Testis (tissue), 2 donors: ENCODE data around the gene CASP2.

Source experiments
- POLR2A ChIP-seq: fragments of 450-650 bp; IDR thresholded peaks from one replicate; pipeline ENCODE4 v1.6.1; 2017; ENCODE audit warnings: antibody characterized with exemption, mild to moderate bottlenecking, moderate library complexity
- TF ChIP-seq, protein P1 (sequence below), 3 experiments: fragments of 450-650 bp in 2 of 3; fragments of 200-600 bp in 1 of 3; sonication (generic) in 1 of 3; IDR thresholded peaks; one replicate each; pipeline ENCODE4 v1.5.1; 2016 to 2019; ENCODE audit warnings: antibody characterized with exemption in 3 of 3, mild to moderate bottlenecking in 2 of 3, moderate library complexity in 1 of 3

DNA sequence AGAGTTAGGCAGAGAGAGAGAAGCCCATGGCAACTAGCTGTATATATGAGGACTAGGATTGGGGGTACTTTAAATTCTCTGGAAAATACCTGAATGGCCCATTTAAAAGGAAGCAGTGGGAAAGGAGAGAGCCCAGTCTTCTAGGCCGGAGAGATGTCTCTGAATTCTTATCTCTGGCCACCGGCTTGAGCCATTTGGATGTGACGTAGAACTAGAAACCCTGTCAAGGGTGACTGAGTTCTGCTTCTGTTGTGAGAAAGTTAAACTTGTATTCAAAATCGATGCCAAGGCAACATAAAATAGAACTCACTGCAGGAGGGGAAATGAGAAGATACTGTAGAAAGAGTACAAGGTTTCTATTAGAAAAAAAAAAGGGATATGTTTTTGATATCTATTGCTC is 31.2 kb upstream of the CASP2 start:
- TF ChIP-seq, protein P1, sequence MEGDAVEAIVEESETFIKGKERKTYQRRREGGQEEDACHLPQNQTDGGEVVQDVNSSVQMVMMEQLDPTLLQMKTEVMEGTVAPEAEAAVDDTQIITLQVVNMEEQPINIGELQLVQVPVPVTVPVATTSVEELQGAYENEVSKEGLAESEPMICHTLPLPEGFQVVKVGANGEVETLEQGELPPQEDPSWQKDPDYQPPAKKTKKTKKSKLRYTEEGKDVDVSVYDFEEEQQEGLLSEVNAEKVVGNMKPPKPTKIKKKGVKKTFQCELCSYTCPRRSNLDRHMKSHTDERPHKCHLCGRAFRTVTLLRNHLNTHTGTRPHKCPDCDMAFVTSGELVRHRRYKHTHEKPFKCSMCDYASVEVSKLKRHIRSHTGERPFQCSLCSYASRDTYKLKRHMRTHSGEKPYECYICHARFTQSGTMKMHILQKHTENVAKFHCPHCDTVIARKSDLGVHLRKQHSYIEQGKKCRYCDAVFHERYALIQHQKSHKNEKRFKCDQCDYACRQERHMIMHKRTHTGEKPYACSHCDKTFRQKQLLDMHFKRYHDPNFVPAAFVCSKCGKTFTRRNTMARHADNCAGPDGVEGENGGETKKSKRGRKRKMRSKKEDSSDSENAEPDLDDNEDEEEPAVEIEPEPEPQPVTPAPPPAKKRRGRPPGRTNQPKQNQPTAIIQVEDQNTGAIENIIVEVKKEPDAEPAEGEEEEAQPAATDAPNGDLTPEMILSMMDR (IDR thresholded peaks at IDR 0.05), result no peak
- TF ChIP-seq POLR2A, result no peak
